SHP77 treated with DMSO at 0.1 percent for 48 hours (cell line): ENCODE data around the gene RMI2.
A peak's percentile ranks its signal among the peaks of the same experiment; 100 is the strongest.

Source experiments
- DNase-seq: peaks from one replicate; lab custom pipeline; 2025; lab: John Stamatoyannopoulos, UW

RMI2 gene

DNA sequence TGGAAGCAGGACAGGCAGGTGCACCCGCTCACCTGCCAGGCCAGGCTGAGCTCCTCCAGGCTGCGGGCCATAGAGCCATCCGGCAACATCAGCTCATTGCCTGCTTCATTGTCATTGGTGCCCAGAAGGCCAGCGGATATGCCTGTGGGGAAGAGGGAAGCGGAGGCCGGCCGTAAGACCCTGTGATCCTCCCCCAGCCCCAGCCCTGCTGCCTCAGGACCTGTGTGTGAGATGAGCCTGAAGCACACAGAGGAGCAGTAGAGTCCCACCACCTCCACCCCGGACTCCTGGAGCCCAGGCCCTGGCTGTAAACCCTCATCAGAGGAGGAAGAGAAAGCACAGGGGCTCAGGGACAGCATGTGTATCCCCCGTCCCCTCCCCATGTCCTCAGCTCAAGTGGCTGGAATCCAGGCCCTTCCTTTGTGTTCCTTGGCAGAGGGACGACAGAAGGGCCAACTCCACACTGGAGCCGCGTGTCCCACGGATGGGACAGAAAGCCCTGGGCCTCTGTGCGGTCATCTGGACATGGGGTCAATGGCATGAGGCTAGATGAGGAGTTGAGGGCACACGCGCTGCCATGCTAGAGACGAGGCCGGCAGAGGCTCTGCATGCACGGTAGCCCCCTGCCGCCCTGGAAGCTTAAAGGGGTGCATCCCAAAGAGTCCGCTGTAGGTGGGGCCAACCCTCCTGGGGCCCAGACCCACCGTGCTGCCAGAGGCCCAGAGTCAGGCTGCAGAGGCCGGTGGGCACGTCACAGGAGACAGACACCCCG, 39.1 kb downstream of the RMI2 start:
- no peak for DNase-seq

- DNase-seq, result no peak
Observed at GRCh38 chr16:11384956-11385586, 39.8 kb downstream of the RMI2 start.

- DNase-seq, result no peak
Observed at GRCh38 chr16:11386054-11386680, 40.9 kb downstream of the RMI2 start.

DNA sequence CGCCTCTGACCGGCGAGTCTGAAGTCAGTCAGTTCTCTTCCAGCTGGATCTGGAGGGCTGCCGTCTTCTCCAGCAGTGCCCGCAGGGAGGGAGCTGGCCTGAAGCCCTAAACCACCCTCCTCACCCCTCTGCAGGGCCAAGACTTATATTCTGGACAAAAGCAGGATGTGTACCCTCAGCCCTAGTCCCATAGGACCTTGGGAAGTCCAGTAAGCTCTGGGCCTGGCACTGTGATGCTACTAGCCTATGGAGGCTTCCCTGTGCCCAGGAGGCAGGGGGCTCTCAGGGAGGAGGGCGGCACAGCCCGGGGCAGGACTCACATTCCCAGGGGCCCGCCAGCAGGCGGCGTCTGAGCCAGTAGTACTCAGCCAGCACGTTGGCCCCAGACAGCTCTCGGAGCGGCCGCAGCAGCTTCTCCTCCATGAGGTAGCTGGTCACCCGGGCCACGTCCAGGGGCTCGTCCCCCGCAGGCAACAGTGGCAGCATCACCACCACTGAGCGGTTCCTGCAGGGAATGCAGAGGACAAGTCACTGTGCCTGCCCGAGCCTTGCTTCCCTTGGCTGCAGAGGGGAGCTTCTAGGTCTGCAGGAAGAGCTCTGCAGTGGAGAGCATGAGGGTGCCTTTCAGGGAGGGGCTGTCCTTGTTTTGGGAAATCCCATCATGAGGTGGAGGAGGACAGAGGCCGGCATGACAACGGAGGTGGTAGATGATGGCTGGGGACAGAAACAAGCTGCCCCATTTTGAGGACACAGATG, 41.7 kb downstream of the RMI2 start:
- DNase-seq, result no peak

GRCh38 chr16:11389083-11389482, 43.8 kb downstream of the RMI2 start:
- no peak for DNase-seq

- DNase-seq, result no peak
Observed at GRCh38 chr16:11389631-11390565, 44.6 kb downstream of the RMI2 start.

DNA sequence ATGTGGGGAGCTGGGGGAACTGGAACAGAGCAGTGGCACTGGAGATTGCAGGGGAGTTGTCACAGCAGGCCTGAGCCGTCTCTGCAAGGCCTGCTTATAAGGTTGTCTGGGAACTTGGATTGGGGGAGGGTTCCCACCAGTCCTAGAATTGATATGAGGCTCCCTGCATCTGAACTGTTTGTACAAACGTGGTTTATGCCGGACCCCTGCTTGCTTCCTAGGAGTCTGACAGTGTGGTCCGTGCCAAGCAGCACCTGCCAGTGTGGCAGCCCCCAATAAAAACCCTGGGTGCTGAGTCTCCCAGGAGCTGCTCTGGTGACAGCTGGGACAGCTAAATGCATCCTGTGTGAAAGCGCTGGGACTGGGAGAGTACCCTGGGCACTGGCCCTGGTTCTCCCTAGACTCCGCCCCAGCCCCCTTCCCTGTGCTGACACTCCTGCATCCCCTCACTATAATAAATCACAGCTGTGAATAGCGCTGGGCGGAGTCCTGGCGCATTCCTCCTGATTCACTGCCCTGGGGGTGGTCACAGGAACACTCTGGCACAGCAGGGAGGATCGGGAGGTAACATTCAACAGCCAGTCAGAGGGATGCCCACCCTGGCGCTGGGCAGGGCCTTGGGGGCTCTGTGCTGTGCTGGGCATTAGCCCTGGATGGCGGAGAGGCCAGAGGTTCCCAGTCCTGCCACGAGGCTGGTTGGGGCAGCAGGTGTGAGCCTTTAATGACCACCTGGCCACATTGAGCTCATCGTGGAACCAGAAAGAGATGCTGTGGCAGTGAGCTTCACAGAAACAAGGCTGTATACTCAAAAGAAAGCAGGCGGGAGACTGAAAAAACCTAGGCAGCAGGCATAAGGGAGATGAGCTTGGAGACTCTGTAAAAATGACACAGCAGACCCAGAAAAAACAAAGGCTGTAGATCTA, 45.6 kb downstream of the RMI2 start:
- no peak for DNase-seq

GRCh38 chr16:11391576-11391975, 46.3 kb downstream of the RMI2 start:
- peak; percentile 62 for DNase-seq

DNA sequence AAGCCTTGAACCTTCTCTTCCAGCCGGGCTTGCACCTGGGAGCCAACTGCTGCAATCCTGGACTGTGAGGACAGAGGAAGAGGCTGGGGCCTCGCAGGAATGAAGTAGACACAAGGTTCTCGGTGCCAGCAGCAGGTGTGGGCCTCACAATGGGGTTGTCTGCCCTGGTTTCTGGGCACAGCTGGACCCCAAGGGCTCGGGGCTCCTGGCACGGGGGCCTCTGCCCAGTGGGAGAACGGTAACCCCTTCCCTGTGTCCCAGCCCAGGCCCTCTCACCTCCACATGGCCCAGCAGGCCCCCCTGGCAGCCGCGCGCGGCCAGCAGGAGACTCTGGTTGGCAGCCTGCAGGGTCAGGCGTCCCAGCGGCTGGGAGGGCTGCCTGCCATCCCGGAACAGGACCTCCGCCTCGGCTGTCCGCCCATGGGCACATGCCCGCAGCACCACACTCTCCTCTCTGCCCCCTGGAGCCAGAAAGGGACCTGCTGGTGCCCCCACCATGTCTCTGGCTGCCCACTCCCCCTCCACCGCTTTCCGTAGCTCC, 46.9 kb downstream of the RMI2 start:
- DNase-seq, result no peak

GRCh38 chr16:11393366-11393765, 48.1 kb downstream of the RMI2 start:
- DNase-seq, result no peak

- no peak for DNase-seq
Observed at GRCh38 chr16:11393861-11394592, 48.8 kb downstream of the RMI2 start.

- DNase-seq, result no peak
Observed at GRCh38 chr16:11394593-11394960, 49.3 kb downstream of the RMI2 start.

- no peak for DNase-seq
Observed at GRCh38 chr16:11395008-11395948, 50.0 kb downstream of the RMI2 start.

GRCh38 chr16:11395949-11396240, 50.6 kb downstream of the RMI2 start:
- DNase-seq, result no peak

GRCh38 chr16:11396241-11397048, 51.2 kb downstream of the RMI2 start:
- DNase-seq, result peak; percentile 22

DNA sequence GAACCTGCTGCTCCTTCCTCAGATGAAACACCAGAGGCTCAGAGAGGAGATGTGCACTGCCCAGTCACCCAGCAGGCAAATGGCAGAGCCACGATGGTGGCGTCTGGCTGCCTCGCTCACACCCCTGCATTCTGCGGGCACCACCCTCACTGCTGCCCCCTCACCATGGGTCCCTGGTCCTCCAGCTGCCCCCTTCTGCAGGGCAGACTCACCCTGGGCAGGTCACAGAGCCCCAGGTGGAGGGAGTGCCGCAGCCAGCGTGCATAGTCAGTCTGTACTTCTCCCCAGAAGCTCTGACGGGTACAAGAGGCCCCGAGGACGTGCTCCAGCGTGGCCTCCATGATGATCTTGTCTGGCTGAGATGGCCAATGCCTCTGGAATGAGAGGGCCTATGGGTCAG, 52.9 kb downstream of the RMI2 start:
- DNase-seq, result no peak

DNA sequence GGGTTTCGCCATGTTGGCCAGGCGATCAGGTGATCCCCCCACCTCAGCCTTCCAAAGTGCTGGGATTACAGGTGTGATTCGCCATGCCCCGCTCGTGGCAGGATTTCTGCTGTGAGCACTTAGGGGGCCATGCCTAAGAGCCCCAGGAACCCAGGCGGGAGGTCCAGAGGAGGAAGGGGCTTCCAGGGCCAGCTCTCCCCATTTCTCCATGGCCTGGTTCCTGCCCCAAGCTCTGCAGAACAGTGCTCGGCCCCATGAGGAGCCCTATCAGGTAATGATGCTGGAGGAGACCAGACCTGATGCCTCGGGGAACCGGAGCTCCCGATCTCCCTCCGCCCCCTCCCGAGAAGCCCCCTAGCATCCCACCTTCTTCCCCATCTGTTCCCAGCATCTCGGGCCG, 53.6 kb downstream of the RMI2 start:
- DNase-seq, result no peak
